ENCODE results near the gene DCUN1D2.

DNA sequence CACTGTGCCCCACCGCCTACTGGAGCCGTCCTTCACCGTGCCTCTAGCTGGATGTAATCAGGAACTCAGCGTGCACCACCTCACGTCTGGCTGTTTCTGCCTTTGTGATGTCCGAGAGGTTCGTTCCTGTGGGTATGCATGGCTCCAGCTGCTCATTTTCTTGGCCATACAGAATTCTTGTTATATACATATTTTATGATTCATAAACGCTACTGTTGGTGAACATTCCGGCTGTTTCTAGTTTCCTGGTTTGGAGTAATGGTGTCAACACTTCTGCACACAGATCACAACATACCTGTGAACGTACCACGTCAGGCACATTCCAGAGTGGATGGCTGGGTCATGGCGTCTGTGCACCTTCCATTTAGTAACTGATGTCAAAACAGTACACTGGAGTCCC, 14.6 kb downstream of the DCUN1D2 start:
- TF ChIP-seq, protein P1, sequence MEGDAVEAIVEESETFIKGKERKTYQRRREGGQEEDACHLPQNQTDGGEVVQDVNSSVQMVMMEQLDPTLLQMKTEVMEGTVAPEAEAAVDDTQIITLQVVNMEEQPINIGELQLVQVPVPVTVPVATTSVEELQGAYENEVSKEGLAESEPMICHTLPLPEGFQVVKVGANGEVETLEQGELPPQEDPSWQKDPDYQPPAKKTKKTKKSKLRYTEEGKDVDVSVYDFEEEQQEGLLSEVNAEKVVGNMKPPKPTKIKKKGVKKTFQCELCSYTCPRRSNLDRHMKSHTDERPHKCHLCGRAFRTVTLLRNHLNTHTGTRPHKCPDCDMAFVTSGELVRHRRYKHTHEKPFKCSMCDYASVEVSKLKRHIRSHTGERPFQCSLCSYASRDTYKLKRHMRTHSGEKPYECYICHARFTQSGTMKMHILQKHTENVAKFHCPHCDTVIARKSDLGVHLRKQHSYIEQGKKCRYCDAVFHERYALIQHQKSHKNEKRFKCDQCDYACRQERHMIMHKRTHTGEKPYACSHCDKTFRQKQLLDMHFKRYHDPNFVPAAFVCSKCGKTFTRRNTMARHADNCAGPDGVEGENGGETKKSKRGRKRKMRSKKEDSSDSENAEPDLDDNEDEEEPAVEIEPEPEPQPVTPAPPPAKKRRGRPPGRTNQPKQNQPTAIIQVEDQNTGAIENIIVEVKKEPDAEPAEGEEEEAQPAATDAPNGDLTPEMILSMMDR (IDR thresholded peaks at IDR 0.05 in 8 of 11, conservative IDR thresholded peaks at IDR 0.05 in 3 of 11), result no peak
- no peak for TF ChIP-seq POLR2AphosphoS5 (IDR thresholded peaks at IDR 0.05)

All from spleen (tissue), 7 donors.